ENCODE data around the gene PARL.

GRCh38 chr3:183931881-183932280 lies 47.2 kb upstream of the PARL start:
- TF ChIP-seq GATA2 (IDR thresholded peaks at IDR 0.05; ENCODE audit: low read depth, low read length): no peak
- TF ChIP-seq GATA3 (IDR thresholded peaks at IDR 0.05; ENCODE audit: low read depth, low read length): no peak
